CD14-positive monocyte (primary cell): ENCODE results near the gene SSNA1. TPM values are rescaled to one million over a fixed set of nuclear protein-coding genes. Genes with fewer than 3 reads are reported as not detected.

Source experiments
- DNase-seq, 3 donors: peaks; one replicate each; pipeline ENCODE4 v3.0.0-alpha.2; 2011 to 2022
- H2AFZ ChIP-seq: 2 replicates; pipeline ENCODE4 v1.6.0; 2012; ENCODE audit warnings: mild to moderate bottlenecking, low read depth, low read length, inconsistent platforms; ENCODE audit not compliant: insufficient read depth, poor library complexity, severe bottlenecking
- H3K27ac ChIP-seq, 2 donors: 1 replicate in 1 of 2; 2 replicates in 1 of 2; pipeline ENCODE4 v1.5.1; 2012 to 2013; ENCODE audit warnings: low read length in 2 of 2, control low read depth in 1 of 2, inconsistent platforms in 1 of 2, low read depth in 1 of 2, mild to moderate bottlenecking in 1 of 2
- H3K27me3 ChIP-seq, 2 donors: one replicate each; pipeline versions ENCODE4 v1.6.0 to v1.6.1; 2011 to 2013; ENCODE audit warnings: low read length in 2 of 2; ENCODE audit not compliant: control insufficient read depth in 2 of 2, insufficient read depth in 2 of 2
- H3K36me3 ChIP-seq, 2 donors: replicated peaks in 1 of 2; 1 replicate in 1 of 2; 2 replicates in 1 of 2; pipeline versions ENCODE4 v1.5.1 to v1.6.1; 2012 to 2013; ENCODE audit warnings: low read length in 2 of 2, control low read depth in 1 of 2, inconsistent platforms in 1 of 2, mild to moderate bottlenecking in 1 of 2; ENCODE audit not compliant: insufficient read depth in 2 of 2, control insufficient read depth in 1 of 2
- H3K4me1 ChIP-seq, 2 donors: 1 replicate in 1 of 2; 2 replicates in 1 of 2; pipeline versions ENCODE4 v1.5.1 to v1.6.1; 2012 to 2013; ENCODE audit warnings: low read length in 2 of 2, control low read depth in 1 of 2, inconsistent platforms in 1 of 2, mild to moderate bottlenecking in 1 of 2, moderate library complexity in 1 of 2; ENCODE audit not compliant: insufficient read depth in 2 of 2, control insufficient read depth in 1 of 2
- H3K4me2 ChIP-seq: replicated peaks from 2 replicates; pipeline ENCODE3; 2012; ENCODE audit warnings: low read length, moderate library complexity, mild to moderate bottlenecking; ENCODE audit not compliant: poor library complexity, severe bottlenecking; ENCODE audit errors: extremely low read depth
- H3K4me3 ChIP-seq, 3 experiments: fragments of 200-600 bp in 1 of 3; sonication (generic) in 1 of 3; replicated peaks in 1 of 3; 1 replicate in 2 of 3; 2 replicates in 1 of 3; pipeline ENCODE4 v1.5.1; 2011 to 2013; ENCODE audit warnings: low read length in 3 of 3, mild to moderate bottlenecking in 3 of 3, control low read depth in 2 of 3, low read depth in 2 of 3, inconsistent platforms in 1 of 3, moderate library complexity in 1 of 3
- H3K79me2 ChIP-seq: 2 replicates; pipeline ENCODE4 v1.6.0; 2012; ENCODE audit warnings: mild to moderate bottlenecking, control low read depth, inconsistent platforms, low read length, moderate library complexity; ENCODE audit not compliant: insufficient read depth
- H3K9ac ChIP-seq: 2 replicates; pipeline ENCODE4 v1.6.0; 2017; ENCODE audit warnings: low read length, mild to moderate bottlenecking; ENCODE audit not compliant: insufficient read depth, poor library complexity, severe bottlenecking
- H3K9me3 ChIP-seq, 2 donors: replicated peaks in 1 of 2; 1 replicate in 1 of 2; 2 replicates in 1 of 2; pipeline versions ENCODE4 v1.5.1 to v1.6.1; 2012 to 2013; ENCODE audit warnings: low read length in 2 of 2, control low read depth in 1 of 2; ENCODE audit not compliant: control insufficient read depth in 1 of 2, insufficient read depth in 1 of 2
- H4K20me1 ChIP-seq: 2 replicates; pipeline ENCODE4 v1.6.0; 2012; ENCODE audit warnings: mild to moderate bottlenecking, low read length, control low read depth, moderate library complexity; ENCODE audit not compliant: insufficient read depth
- H3K27ac Mint-ChIP-seq, 7 donors: one replicate each; pipeline ENCODE4 v1.8.0; 2020; ENCODE audit warnings: mild to moderate bottlenecking in 7 of 7, mixed read lengths in 7 of 7, moderate library complexity in 6 of 7, inconsistent platforms in 2 of 7
- H3K27me3 Mint-ChIP-seq, 3 donors: one replicate each; pipeline ENCODE4 v1.8.0; 2021 to 2022; ENCODE audit warnings: low read depth in 3 of 3, mild to moderate bottlenecking in 3 of 3, mixed read lengths in 3 of 3, moderate library complexity in 3 of 3, inconsistent platforms in 1 of 3
- H3K36me3 Mint-ChIP-seq, 2 donors: one replicate each; pipeline ENCODE4 v1.8.0; 2020; ENCODE audit warnings: mixed read lengths in 2 of 2, inconsistent platforms in 1 of 2, mild to moderate bottlenecking in 1 of 2
- H3K4me1 Mint-ChIP-seq: one replicate; pipeline ENCODE4 v1.8.0; 2020; ENCODE audit warnings: mild to moderate bottlenecking, mixed read lengths
- H3K4me3 Mint-ChIP-seq, 2 donors: one replicate each; pipeline ENCODE4 v1.8.0; 2020; ENCODE audit warnings: mild to moderate bottlenecking in 2 of 2, mixed read lengths in 2 of 2, moderate library complexity in 1 of 2
- H3K9me3 Mint-ChIP-seq, 7 donors: one replicate each; pipeline ENCODE4 v1.8.0; 2020 to 2022; ENCODE audit warnings: mixed read lengths in 7 of 7, mild to moderate bottlenecking in 6 of 7, moderate library complexity in 6 of 7, inconsistent platforms in 2 of 7
- CTCF ChIP-seq: fragments of 200-600 bp; IDR thresholded peaks from one replicate; pipeline ENCODE4 v1.8.0; 2022; ENCODE audit warnings: antibody characterized with exemption, mild to moderate bottlenecking
- WGBS: methylation state at CpG from one replicate; pipeline ENCODE4 v1.1.5; 2013; ENCODE audit warnings: missing lambda C conversion rate; ENCODE audit not compliant: insufficient coverage; 5-methylcytosine and 5-hydroxymethylcytosine counted together
- intact Hi-C, 2 donors: fragments of 100-400 bp; cut with micrococcal nuclease; formaldehyde crosslinking; loops; one replicate each; pipeline versions ENCODE4 v1.15.0 to v1.15.1; 2023
- polyA plus RNA-seq, 3 donors: library from polyadenylated mRNA; depleted of rRNA in 1 of 3; unstranded in 2 of 3; stranded (reverse) in 1 of 3; fragments of 300-500 nt in 2 of 3; fragments of >200 nt in 1 of 3; fragmentation: Illumina TruSeq in 2 of 3; gene quantifications; 1 replicate in 2 of 3; 2 replicates in 1 of 3; pipeline ENCODE4 v1.2.3, GENCODE V29; 2012 to 2021

The SSNA1 gene
- polyA plus RNA-seq, 3 donors, result 87.0 to 118 (median 98.3) TPM

GRCh38 chr9:137141050-137141810 lies 47.2 kb upstream of the SSNA1 start:
- no peak overlapping the region for H3K27ac Mint-ChIP-seq
- H3K27me3 ChIP-seq, result peaks cover 14 to 47% of the 10 kb centered on the region in 2 donors
- H3K9ac ChIP-seq, result no peak overlapping the region
- WGBS, result 83% methylated on average over 16 of the region's 17 CpGs
- H3K79me2 ChIP-seq, result no peaks in the 10 kb centered on the region
- peaks cover 0 to 2% of the 10 kb centered on the region in 2 donors for H3K36me3 Mint-ChIP-seq
- peaks cover 0 to 14% of the 10 kb centered on the region in 2 donors for H3K9me3 ChIP-seq
- no peak overlapping the region for H3K4me3 ChIP-seq
- H3K36me3 ChIP-seq, result no peaks in the 10 kb centered on the region
- no peak overlapping the region for H2AFZ ChIP-seq
- no peak overlapping the region for H3K4me2 ChIP-seq
- no peak overlapping the region for H3K4me3 Mint-ChIP-seq
- peaks cover 0 to 7% (median 1%) of the 10 kb centered on the region in 7 donors for H3K9me3 Mint-ChIP-seq
- no peaks in the 10 kb centered on the region for H3K4me1 Mint-ChIP-seq
- peaks cover 48 to 65% (median 50%) of the 10 kb centered on the region in 3 donors for H3K27me3 Mint-ChIP-seq
- H3K4me1 ChIP-seq, result no peaks in the 10 kb centered on the region
- no peaks in the 10 kb centered on the region for H4K20me1 ChIP-seq
- intact Hi-C loops, result no loop called here
- H3K27ac ChIP-seq, result no peak overlapping the region
- no peak for DNase-seq
- TF ChIP-seq CTCF, result no peak

GRCh38 chr9:137141976-137142936 lies 46.2 kb upstream of the SSNA1 start:
- Histone ChIP-seq H3K4me1 (no peaks in the 10 kb centered on the region), H3K9ac (no peak overlapping the region), H3K4me2 (no peak overlapping the region), H3K9me3 (peaks cover 0 to 10% of the 10 kb centered on the region in 2 donors), H4K20me1 (no peaks in the 10 kb centered on the region), H3K27me3 (peaks cover 14 to 37% of the 10 kb centered on the region in 2 donors), H3K4me3 (no peak overlapping the region), H3K27ac (no peak overlapping the region), H3K79me2 (no peaks in the 10 kb centered on the region), H2AFZ (no peak overlapping the region), H3K36me3 (no peaks in the 10 kb centered on the region)
- intact Hi-C loops, result no loop called here
- TF ChIP-seq CTCF, result no peak
- Mint-ChIP-seq H3K9me3 (peaks cover 0 to 7% (median 1%) of the 10 kb centered on the region in 7 donors), H3K4me3 (peak overlapping the region in 1 of 2 donors; percentile 1), H3K27me3 (peaks cover 43 to 64% (median 48%) of the 10 kb centered on the region in 3 donors), H3K27ac (no peak overlapping the region), H3K4me1 (no peaks in the 10 kb centered on the region), H3K36me3 (peaks cover 0 to 2% of the 10 kb centered on the region in 2 donors)
- WGBS, result 84% methylated on average over 20 of the region's 24 CpGs
- no peak for DNase-seq
